A549 (cell line): ENCODE results near the gene WT1.

Source experiments
- CTCF ChIP-seq: fragments of >200 bp; sonication (Bioruptor Twin); formaldehyde crosslinking; IDR thresholded peaks from 3 replicates; pipeline ENCODE4 v1.5.1; 2016
- EP300 ChIP-seq, 2 experiments: fragments of >200 bp; sonication (Bioruptor Twin); formaldehyde crosslinking; IDR thresholded peaks; 2 replicates in 1 of 2; 3 replicates in 1 of 2; pipeline ENCODE4 v1.6.1; 2016 to 2017
- KDM5A ChIP-seq: fragments of 200-600 bp; sonication (generic); IDR thresholded peaks from 2 replicates; pipeline ENCODE4 v1.6.1; 2016; ENCODE audit warnings: antibody characterized with exemption, mild to moderate bottlenecking
- POLR2A ChIP-seq: IDR thresholded peaks from 2 replicates; pipeline ENCODE4 v1.6.1; 2012; ENCODE audit warnings: mild to moderate bottlenecking, low read length
- RAD21 ChIP-seq, 2 experiments: fragments of >200 bp in 1 of 2; sonication (Bioruptor Twin) in 1 of 2; formaldehyde crosslinking in 1 of 2; IDR thresholded peaks in 1 of 2; conservative IDR thresholded peaks in 1 of 2; 2 replicates in 1 of 2; 3 replicates in 1 of 2; pipeline ENCODE4 v1.6.1; 2012 to 2018; ENCODE audit warnings: inconsistent platforms in 1 of 2
- USF2 ChIP-seq: fragments of 450-650 bp; IDR thresholded peaks from 2 replicates; pipeline ENCODE4 v1.6.1; 2014; ENCODE audit warnings: antibody characterized with exemption

GRCh38 chr11:32417806-32418205 is 17.5 kb downstream of the WT1 start:
- TF ChIP-seq EP300 (IDR thresholded peaks at IDR 0.05), result no peak
- TF ChIP-seq RAD21 (conservative IDR thresholded peaks at IDR 0.05 in 1 of 2, IDR thresholded peaks at IDR 0.05 in 1 of 2), result no peak
- TF ChIP-seq USF2, result no peak
- no peak for TF ChIP-seq CTCF
- TF ChIP-seq POLR2A, result no peak
- TF ChIP-seq KDM5A, result no peak
